ENCODE measurements around the gene RGS7. TPM values are rescaled to one million over a fixed set of nuclear protein-coding genes. Genes with fewer than 3 reads are reported as not detected.

Gene RGS7
- polyA plus RNA-seq, 1 donor (not counting 4 experiments of a cell fraction or from before 2014, with no cell fraction given) = not detected

DNA sequence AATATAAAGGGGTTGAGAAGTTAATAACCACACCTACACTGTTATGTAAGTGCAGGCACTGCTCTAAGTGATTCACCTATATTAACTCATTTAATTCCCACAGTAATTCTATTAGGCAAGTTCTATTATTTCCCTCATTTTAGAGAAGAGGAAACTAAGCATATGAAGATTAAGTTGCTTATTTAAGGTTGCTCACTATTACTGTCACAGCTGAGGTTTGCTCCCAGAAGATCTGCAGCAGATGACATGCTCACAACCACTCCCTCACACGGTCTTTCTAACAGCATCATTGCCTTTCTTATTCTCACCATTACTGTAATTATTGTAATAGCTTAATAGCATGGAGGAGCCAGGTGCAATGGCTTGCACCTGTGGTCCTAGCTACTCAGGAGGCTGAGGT is 548.6 kb downstream of the RGS7 start:
- Histone ChIP-seq H3K27ac (ENCODE audit: control insufficient read depth, insufficient read depth, low read length) (no peak overlapping the region), H4K20me1 (ENCODE audit: control insufficient read depth, extremely low read depth, insufficient read depth, low read length) (no peaks in the 10 kb centered on the region), H3K27me3 (ENCODE audit: control insufficient read depth, extremely low read depth, insufficient read depth, low read length) (no peaks in the 10 kb centered on the region), H3K9me3 (ENCODE audit: control insufficient read depth, low read depth, low read length) (no peaks in the 10 kb centered on the region), H3K36me3 (ENCODE audit: control insufficient read depth in 2 of 2, extremely low read depth in 1 of 2, insufficient read depth in 2 of 2, low read length in 2 of 2) (no peaks in the 10 kb centered on the region), H2AFZ (ENCODE audit: control insufficient read depth, low read length) (peak overlapping the region; percentile 58), H3K4me3 (ENCODE audit: control insufficient read depth in 2 of 3, extremely low read depth in 1 of 3, insufficient read depth in 2 of 3, low read depth in 1 of 3, low read length in 3 of 3) (no peak overlapping the region), H3K4me1 (ENCODE audit: control insufficient read depth, extremely low read depth, insufficient read depth, low read length) (no peaks in the 10 kb centered on the region), H3K79me2 (ENCODE audit: control insufficient read depth, insufficient read depth, low read length) (no peaks in the 10 kb centered on the region), H3K4me2 (ENCODE audit: control insufficient read depth, extremely low read depth, insufficient read depth, low read depth, low read length) (no peak overlapping the region), H3K9ac (ENCODE audit: control insufficient read depth, extremely low read depth, insufficient read depth, low read length) (no peak overlapping the region), H3K9me1 (ENCODE audit: control insufficient read depth, extremely low read depth, insufficient read depth, low read length) (no peaks in the 10 kb centered on the region)
- no peak for FAIRE-seq
- dilution Hi-C loops (cut with MboI; ENCODE audit: extremely low pct_ligation_motif_present, low sequenced_read_pairs) = no loop called here
- TF ChIP-seq EZH2 (IDR thresholded peaks at IDR 0.05; ENCODE audit: low read length) (no peak), CTCF (optimal IDR thresholded peaks at IDR 0.05 in 1 of 3, IDR thresholded peaks at IDR 0.05 in 1 of 3, conservative IDR thresholded peaks at IDR 0.05 in 1 of 3; ENCODE audit: extremely low read depth in 1 of 3, insufficient read depth in 2 of 3, low read length in 3 of 3) (no peak)
- no peak for DNase-seq (ENCODE audit: low read depth, low spot score)

DNA sequence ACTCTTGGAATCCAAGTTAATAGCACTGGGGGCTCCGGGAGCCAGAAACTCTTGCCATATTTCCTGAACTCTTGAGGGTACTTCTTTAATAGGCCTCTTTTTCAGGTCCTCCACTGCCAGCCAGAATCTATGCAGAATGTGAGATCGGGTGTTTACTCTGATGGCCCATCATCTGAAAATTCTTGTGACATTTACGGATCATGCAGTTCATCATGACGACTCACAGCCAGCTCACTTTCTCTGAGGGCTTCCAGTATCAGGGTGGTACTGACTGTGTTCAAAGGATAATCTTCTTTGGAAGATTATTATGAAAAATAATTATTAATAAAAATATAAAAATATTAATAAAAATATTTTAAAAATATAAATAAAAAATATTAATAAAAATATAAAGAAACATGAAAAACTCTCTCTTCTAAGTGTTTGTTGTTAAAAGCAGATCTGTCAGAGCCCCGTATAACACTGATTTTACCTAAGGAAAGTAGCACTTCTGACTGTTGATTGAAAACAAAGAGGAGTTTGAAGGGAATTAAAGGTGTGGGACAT is 550.7 kb downstream of the RGS7 start:
- H4K20me1 ChIP-seq (ENCODE audit: control insufficient read depth, extremely low read depth, insufficient read depth, low read length) = no peaks in the 10 kb centered on the region
- dilution Hi-C loops (cut with MboI; ENCODE audit: extremely low pct_ligation_motif_present, low sequenced_read_pairs) = no loop called here
- no peak overlapping the region for H3K4me3 ChIP-seq (ENCODE audit: control insufficient read depth in 2 of 3, extremely low read depth in 1 of 3, insufficient read depth in 2 of 3, low read depth in 1 of 3, low read length in 3 of 3)
- DNase-seq (ENCODE audit: low read depth, low spot score) = no peak
- H3K9ac ChIP-seq (ENCODE audit: control insufficient read depth, extremely low read depth, insufficient read depth, low read length) = no peak overlapping the region
- no peak for TF ChIP-seq CTCF (optimal IDR thresholded peaks at IDR 0.05 in 1 of 3, IDR thresholded peaks at IDR 0.05 in 1 of 3, conservative IDR thresholded peaks at IDR 0.05 in 1 of 3; ENCODE audit: extremely low read depth in 1 of 3, insufficient read depth in 2 of 3, low read length in 3 of 3)
- no peak for TF ChIP-seq EZH2 (IDR thresholded peaks at IDR 0.05; ENCODE audit: low read length)
- no peak overlapping the region for H2AFZ ChIP-seq (ENCODE audit: control insufficient read depth, low read length)
- no peak for FAIRE-seq
- no peaks in the 10 kb centered on the region for H3K79me2 ChIP-seq (ENCODE audit: control insufficient read depth, insufficient read depth, low read length)
- no peaks in the 10 kb centered on the region for H3K36me3 ChIP-seq (ENCODE audit: control insufficient read depth in 2 of 2, extremely low read depth in 1 of 2, insufficient read depth in 2 of 2, low read length in 2 of 2)
- no peaks in the 10 kb centered on the region for H3K4me1 ChIP-seq (ENCODE audit: control insufficient read depth, extremely low read depth, insufficient read depth, low read length)
- no peaks in the 10 kb centered on the region for H3K9me3 ChIP-seq (ENCODE audit: control insufficient read depth, low read depth, low read length)
- no peaks in the 10 kb centered on the region for H3K27me3 ChIP-seq (ENCODE audit: control insufficient read depth, extremely low read depth, insufficient read depth, low read length)
- no peaks in the 10 kb centered on the region for H3K9me1 ChIP-seq (ENCODE audit: control insufficient read depth, extremely low read depth, insufficient read depth, low read length)
- H3K4me2 ChIP-seq (ENCODE audit: control insufficient read depth, extremely low read depth, insufficient read depth, low read depth, low read length) = no peak overlapping the region
- no peak overlapping the region for H3K27ac ChIP-seq (ENCODE audit: control insufficient read depth, insufficient read depth, low read length)

All from keratinocyte (primary cell).